KBM-7 (cell line): ENCODE results near the gene ARSB.

Experiments used
- DNase-seq: peaks from one replicate; pipeline ENCODE4 v3.0.0-alpha.2; 2015
- in situ Hi-C: fragments of 300-500 bp; cut with MboI; formaldehyde crosslinking; loops from 2 replicates; pipeline ENCODE4 v1.14.3; 2020; ENCODE audit warnings: low sequenced_read_pairs, low pct_unique_long_range_greater_than_20kb, mixed read lengths

The ARSB gene

DNA sequence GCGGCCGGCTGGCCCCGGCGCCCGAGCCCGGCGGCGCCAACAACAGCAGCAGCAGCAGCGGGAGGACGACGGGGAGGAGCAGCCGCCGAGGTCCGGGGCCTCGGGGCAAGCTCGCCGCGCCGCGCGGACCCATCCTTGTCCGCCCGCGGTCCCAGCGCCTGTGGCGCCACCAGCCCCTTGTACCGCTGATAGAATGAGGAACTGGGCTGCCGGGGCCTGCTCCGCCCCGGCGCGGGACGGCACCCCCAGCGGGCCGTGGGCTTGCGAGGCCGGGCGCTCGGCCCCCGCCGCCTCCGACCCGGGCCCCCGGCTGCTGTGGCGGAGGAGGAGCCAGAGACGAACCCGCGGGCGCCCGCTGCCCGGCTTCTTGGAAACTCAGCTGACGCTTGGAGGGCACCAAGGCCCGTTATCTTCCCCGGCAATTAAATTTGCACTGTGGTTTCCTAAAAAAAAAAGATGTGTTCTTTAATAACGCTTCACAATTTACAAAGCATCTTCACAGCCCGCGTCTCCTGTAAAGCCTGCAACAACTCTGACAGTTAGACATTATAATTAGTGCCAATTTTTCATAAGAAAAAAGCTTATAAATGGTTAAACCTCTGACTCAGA lies at the start of gene ARSB:
ARSB (minus strand) TSS at position 195 of the 609 bp plus-strand sequence; CDS start at position 133, 62 bp downstream.
- in situ Hi-C loops: no loop called here
- peak; percentile 80 for DNase-seq

DNA sequence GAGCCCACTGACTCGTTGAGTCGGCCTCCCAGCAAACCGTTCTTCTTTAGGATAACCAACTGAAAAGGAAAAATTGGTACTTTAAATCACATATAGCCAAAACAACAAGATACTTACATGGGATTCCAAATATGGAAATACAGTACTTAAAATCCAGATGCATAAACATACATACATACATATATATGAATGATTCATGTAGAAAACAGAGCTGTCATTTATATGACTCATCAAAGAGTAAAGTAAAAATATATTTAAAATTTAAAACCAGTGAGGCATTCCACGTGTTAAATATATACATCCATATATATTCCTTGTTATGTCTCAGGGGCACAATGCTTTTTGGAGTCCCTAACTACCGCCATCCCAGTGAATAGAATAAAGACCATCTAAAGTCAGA lies 47.7 kb upstream of the ARSB start:
- in situ Hi-C loops: no loop called here
- no peak for DNase-seq

DNA sequence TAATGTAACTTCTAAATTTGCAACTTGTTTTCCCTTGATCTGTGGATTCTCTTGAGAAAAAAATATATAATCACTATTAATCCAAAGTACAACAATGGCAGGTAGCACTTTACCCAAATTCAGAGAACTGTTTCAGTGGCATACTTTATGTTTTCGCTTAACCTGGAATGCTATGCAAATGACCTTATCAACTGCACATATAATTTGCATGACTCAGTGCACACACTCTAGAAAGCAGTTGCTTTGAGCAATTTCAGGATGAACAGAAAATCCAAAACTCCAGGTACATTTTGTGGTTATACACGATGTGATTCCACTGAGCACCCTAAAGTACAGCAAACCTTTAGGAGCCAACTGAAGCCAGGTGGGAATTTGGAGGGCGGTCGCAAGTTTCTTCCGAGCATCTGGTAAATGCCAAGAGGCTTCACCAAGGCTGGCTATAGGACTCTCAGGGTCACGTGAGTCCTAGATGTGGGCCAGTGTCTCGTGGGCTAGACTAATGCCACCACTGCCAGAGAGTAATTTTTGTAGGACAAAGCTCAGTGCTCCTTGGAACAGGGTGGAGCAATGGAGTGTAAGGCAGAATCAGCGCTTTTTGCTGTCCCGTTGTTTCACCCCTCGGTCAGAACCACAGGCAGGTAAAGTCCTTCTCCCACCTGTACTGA lies 47.1 kb upstream of the ARSB start:
- in situ Hi-C loops: no loop called here
- DNase-seq: no peak

DNA sequence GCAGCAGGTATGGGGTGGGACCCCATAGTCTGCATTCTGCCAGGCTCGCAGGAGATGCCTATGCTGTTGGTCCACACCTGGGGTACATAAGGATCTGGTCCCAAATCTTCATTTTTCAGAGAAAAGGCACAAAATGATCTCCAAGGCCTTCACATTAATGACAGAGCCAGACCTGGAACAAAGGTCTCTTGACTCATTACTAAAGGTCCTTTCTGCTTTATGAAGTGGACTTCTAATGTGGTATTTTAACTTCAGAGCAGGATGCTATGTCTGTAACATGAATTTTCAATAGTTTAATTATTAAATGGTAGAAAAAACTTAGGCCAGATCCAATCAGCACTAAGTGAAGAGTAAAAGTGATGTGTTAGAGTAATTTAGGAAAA lies 46.4 kb upstream of the ARSB start:
- DNase-seq: no peak
- in situ Hi-C loops: no loop called here

DNA sequence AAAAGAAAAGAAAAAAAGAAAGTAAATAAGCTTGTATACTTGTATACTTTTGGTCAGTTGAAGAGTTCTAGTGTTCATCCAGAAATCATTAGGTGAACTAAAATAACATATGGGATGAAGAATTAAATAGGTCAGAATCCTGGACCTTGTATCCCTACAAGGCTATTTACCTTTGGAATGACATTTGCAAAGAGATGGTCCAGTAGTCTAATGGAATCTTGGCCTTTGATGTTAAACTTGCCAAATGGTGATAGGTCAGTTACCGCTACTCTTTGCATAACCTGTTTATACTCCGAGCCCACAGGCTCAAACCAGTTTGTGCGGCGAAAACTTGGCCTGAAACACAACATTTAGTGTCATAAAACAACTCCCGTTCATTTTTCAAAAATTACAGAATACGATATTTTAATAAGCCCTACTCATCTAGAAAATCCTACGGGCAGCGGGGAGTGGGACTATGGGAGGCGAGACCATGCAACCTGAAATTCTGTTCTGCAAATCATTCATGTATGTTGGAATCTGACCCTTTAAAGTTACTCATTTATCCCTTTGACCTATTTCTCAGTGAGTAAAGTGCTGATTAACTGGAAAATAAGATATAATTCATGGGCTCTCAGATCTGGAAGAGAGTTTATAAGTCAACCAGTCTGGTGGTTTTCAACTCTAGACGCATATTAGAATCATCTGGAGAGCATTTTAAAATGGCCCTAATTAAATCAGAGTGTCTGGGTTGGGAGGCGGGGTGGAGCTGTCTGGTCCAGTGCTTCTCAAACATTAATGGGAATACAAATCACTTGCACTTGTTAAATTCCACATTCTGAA lies 45.8 kb upstream of the ARSB start:
- in situ Hi-C loops: no loop called here
- DNase-seq: no peak

DNA sequence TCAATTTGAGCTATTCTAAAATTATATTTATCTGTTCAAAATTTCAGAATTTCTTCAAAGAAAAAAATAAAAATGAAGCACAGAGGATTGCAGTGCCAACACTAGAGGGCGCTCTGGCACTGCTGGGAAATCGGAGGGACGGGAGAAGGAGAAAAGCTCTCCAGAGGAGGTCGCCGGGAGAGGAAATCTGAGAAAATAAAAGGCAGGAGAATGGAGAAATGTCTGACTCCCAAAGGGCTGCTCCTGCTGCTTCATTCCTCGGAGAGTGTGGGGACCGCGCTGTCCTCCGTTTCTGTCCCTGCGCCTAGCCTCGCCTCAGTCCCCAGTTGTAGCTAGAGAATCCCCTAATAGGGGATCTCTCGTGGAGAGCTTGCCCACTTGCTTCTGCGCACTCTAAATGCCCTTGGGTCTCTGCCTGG lies 40.0 kb upstream of the ARSB start:
- peak; percentile 77 for DNase-seq
- in situ Hi-C loops: no loop called here

DNA sequence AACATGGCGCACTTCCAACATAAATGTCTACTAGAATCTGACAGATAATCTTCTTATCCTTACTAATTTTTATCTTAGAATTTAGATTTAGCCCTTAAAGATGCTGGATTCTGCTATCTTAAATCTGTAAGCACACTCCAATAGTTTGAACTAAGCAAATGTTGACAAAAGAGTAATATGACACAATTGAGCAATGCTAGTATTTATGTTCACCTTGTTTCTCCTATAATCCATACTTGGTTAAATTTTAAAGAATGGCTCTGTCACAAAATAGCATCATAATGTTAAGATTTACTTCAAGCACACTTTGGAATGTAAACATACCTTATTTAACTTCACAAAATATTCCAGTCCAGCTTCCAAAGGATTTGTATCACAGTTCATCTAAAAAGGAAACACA lies 38.8 kb upstream of the ARSB start:
- in situ Hi-C loops: loop anchor here (25.0 kb wide), 2 partner anchors 88 to 438 kb away; partner anchors contain the start of gene BHMT
- no peak for DNase-seq

DNA sequence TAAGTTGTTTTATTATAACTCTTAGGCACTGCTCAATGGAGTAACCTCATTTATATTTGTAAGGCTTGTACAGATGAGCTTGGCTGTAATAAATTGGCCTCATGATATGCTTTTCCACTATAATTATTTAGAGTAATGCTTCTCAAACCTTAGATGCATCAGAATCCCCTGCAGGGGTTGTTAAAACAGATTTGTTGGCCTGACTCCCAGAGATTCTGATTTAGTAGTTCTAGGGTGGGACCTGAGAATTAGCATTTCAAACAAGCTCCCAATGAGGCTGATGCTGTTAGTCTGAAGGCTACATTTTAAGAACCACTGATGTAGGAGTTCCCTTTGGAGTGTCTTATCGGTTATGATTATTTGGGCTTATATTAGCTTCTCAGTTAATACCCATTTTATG lies 38.2 kb upstream of the ARSB start:
- in situ Hi-C loops: loop anchor here (25.0 kb wide), 2 partner anchors 89 to 439 kb away; partner anchors contain the start of gene BHMT
- DNase-seq: no peak

DNA sequence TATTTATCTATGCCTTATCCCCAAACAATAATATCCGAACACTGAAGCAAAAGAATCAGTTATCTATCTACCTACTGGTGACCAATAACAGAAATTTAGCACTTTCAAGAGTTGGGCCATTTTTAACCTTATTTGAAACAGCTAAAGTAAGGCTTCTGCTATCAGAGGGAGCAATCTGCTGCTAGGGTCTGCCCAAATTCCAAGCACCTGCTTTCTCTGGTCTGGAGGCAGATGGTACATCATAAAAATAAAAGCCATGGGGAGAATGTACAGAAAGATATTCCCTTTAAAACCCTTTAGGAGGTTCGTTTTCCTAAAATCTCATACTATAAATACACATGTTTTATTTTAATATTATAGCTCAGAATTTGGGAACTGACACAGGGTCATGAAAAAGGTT lies 37.7 kb upstream of the ARSB start:
- in situ Hi-C loops: loop anchor here (25.0 kb wide), 2 partner anchors 90 to 440 kb away; partner anchors contain the start of gene BHMT
- no peak for DNase-seq

DNA sequence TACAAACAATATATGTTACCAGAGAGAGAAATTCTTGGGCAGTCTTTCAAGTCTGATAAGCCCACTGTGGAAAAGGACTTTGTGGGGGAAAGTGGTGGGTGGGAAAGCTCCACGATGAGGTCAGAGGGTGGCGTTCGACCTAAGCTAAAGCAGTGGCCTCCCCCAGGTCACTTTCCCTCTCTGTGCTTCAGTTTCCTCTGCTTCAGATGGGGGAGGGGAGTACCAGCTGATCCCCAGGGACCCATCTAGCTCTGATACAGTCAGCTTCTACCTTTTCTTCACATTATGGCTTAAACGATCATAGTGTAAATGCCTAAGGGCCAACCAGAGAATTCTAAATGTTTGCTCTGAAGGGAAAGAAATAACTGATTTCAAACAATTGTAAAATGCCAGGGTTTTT lies 36.6 kb upstream of the ARSB start:
- no peak for DNase-seq
- in situ Hi-C loops: loop anchor here (25.0 kb wide), 2 partner anchors 91 to 441 kb away; partner anchors contain the start of gene BHMT

DNA sequence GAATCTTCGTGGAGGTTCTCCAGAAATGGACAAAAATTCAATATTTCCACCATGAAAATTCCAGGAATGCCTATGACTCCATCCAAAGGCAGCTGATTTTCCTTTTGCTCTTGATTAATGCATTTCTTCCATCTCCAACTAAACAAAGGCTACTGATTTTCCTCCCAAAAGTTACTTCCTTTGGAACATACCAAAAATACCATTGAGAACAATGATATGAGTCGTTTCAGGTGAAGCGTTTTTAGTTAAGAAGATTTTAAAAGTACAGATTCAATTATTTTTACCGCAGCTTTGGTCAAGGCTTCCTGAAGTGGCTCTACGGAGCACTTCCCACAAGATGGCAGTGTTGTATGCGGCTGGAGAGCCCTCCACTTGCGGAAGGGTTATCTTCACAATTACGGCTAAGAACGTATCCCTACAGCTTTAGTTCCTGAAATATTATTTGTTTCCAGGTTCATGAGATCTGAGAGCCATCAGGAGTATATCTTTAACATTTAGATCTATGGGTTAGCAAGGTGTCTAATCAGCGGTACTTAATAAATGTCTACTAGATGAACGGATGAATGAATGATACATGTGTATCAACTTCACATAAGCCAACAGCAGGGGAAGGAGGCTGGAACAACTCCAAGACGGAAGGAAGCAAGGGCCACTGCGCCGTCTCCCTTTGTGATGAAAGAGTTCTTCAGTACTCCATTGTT lies 35.9 kb upstream of the ARSB start:
- DNase-seq: peak; percentile 75
- in situ Hi-C loops: loop anchor here (25.0 kb wide), 2 partner anchors 91 to 441 kb away; partner anchors contain the start of gene BHMT

DNA sequence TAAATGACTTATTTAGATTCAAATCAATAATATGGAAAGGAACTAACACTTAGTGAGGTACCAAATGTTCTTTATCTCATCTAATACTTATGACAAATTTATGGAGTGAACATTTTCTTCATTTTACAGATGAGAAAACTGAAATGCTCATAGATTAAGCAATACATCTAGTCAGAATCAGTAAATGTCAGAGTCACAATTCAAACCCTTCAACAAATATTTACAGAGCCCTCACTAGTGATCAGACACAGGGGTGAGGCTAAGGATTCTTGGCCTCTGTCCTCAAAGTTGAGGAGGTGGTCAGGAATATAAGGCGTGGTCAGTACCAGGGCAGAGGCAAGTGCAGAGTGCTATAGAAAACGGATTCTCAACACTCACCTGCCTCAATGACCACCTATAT lies 29.5 kb upstream of the ARSB start:
- no peak for DNase-seq
- in situ Hi-C loops: loop anchor here (25.0 kb wide), 2 partner anchors 98 to 448 kb away; partner anchors contain the start of gene BHMT

DNA sequence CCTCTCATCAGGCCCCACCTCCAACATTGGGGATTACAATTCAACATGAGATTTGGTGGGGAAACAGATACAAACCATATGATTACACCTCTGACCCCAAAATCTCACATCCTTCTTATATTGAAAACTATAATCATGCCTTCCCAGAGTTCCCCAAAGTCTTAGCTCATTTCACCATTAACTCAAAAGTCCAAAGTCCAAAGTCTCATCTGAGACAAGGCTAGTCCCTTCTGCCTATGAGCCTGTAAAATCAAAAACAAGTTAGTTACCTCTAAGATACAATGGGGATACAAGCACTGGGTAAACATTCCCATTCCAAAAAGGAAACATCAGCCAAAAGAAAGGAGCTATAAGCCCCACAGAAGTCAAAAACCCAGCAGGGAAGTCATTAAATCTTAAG lies 26.8 kb upstream of the ARSB start:
- in situ Hi-C loops: loop anchor here (25.0 kb wide), 2 partner anchors 100 to 450 kb away; partner anchors contain the start of gene BHMT
- DNase-seq: no peak

DNA sequence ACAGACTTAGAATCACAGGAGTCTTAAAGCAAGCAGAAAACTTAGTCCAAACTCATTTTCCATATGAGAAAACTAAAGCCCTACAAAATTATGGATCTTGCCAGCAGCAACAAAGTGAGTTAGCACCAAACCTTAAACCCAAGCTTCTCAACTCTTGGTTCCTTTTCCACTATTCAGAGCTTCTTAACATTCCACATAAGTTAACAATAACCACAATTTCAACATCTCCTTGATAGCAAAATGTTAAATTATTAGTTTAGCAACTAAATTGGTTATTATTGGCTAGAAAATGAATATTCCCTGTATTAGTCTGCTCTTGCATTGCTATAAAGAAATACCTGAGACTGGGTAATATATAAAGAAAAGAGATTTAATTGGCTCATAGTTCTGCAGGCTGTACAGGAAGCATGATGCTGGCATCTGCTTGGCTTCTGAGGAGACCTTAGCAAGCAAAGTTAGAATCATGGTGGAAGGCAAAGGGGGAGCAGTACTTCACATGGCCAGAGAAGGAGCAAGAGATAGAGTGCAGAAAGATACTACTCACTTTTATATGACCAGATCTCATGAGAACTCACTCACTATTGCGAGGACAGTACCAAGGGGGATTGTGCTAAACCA lies 26.2 kb upstream of the ARSB start:
- in situ Hi-C loops: loop anchor here (25.0 kb wide), 2 partner anchors 101 to 451 kb away; partner anchors contain the start of gene BHMT
- DNase-seq: no peak

DNA sequence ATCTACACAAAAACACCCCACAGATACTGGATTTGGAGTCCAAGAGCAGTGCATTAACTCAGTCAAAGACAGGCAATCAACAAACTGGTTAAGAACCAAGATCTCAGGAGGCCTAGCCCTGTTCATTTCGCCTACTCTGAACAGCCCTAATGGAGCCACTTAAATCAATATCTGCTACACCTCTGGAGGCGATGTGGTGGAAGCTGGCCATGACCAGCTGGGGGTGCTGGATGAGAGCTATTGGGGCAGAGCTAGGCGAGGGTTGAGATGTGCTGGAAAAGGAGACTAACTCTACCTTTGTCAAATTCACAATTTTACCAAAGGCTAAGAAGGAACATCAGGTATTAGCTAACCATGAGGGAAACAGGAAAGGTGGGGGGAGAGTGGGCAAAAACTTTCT lies 23.3 kb upstream of the ARSB start:
- DNase-seq: no peak
- in situ Hi-C loops: loop anchor here (25.0 kb wide), 2 partner anchors 104 to 454 kb away; partner anchors contain the start of gene BHMT

DNA sequence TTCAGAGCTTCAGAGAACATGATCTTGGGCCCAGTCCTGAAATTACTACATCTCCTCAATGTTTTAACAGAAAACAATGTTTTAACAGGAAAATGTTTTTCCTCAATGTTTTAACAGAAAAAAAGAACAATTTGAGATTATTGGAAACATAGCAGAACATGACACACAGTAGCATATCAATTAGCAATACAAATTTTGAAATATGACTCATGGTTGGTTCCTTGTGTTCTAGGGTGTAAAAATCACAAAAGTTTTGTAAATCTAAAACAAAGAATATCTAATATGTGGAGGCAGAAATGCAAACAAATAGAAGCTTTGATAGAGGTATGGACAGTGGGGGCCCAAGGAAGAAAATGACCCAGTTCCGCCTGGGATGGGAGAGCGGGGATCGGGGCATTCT lies 22.8 kb upstream of the ARSB start:
- in situ Hi-C loops: loop anchor here (25.0 kb wide), 2 partner anchors 104 to 454 kb away; partner anchors contain the start of gene BHMT
- no peak for DNase-seq

DNA sequence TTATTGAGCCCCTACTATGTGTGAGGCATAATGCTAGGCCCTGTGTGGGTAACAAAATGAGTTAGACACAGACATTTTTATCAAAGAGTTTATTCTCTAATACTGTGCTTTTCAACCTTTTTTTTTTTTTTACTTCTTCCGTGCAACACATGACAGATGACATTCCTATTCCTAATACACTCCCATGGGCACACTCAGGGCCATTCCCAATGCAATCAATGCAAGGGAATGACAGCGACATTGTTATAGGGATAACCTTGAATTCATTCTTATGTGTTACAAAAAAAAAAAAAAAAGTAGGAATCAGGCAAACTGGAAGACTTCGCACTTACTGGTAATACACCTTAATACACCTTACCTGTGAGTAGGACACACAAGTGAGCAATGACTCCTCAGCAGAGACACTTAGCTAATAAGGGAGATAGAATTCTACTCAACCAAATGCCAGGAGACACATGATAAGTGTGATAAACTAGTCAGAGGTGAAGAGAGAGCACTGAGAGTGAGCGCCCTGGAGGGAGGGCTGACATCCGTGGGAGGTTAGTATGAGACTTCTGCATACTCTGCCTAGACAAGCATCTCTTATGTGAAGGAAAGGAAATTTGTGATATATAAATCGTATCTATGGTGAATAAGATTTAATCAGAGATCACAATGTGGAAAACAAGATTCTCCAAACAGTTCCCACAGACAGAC lies 21.0 kb upstream of the ARSB start:
- in situ Hi-C loops: loop anchor here (25.0 kb wide), 2 partner anchors 106 to 456 kb away; partner anchors contain the start of gene BHMT

DNA sequence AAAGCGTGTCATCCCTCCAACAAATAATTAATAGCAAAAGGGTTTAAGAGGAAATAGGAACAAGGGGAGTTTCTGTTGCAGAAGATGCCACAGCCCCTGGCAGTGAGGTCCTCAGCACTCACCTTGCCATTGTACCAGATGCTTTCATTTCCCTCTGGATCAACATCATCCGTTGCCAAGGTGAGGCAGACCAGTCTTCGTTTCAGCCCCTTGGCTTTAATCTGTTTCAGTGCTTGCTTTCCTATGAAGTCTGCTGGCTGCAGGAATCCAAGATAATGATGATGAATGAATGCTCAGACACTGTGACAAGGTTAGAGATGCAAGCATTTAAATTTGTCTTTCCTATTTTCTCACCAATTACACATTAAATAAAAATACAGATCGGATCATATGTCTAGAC lies 20.0 kb upstream of the ARSB start:
- in situ Hi-C loops: loop anchor here (25.0 kb wide), 2 partner anchors 107 to 457 kb away; partner anchors contain the start of gene BHMT
- no peak for DNase-seq

More for the DNA sequence above, 21.0 kb upstream of the ARSB start:
- no peak for DNase-seq
